ENCODE data around the gene GIT2. TPM values are rescaled to one million over a fixed set of nuclear protein-coding genes. Genes with fewer than 3 reads are reported as not detected.

Gene GIT2
- total and polyA plus RNA-seq, 10 of the 15 experiments (the other 5 are each of a cell fraction or from before 2014, with no cell fraction given) = 9.1 to 49.9 (median 43.9) TPM

- BruUV-seq (replicated peaks) = no TSS peak
- intact Hi-C loops (cut with micrococcal nuclease; ENCODE audit: unreplicated experiment) = no loop called here
- Histone ChIP-seq H2AFZ (ENCODE audit: control insufficient read depth, low read depth, low read length) (no peak overlapping the region), H3K9me3 (replicated peaks; ENCODE audit: control insufficient read depth, insufficient read depth, low read length) (no peaks in the 10 kb centered on the region), H3K79me2 (ENCODE audit: control insufficient read depth, insufficient read depth, low read length) (no peaks in the 10 kb centered on the region), H3K4me2 (ENCODE audit: control insufficient read depth, insufficient read depth) (no peak overlapping the region), H3K36me3 (ENCODE audit: control insufficient read depth in 2 of 2, insufficient read depth in 2 of 2, low read length in 1 of 2) (no peaks in the 10 kb centered on the region; a peak in 3 of 4 replicates), H3K27ac (ENCODE audit: control insufficient read depth, insufficient read depth) (no peak overlapping the region), H3K4me1 (ENCODE audit: control insufficient read depth, insufficient read depth, low read length) (no peaks in the 10 kb centered on the region), H4K20me1 (ENCODE audit: control insufficient read depth, insufficient read depth) (no peaks in the 10 kb centered on the region), H3K4me3 (no peak overlapping the region), H3K9ac (ENCODE audit: control insufficient read depth, insufficient read depth, low read length) (no peak overlapping the region), H3K27me3 (replicated peaks in 1 of 2; ENCODE audit: control insufficient read depth in 2 of 2, insufficient read depth in 2 of 2, low read length in 1 of 2) (no peaks in the 10 kb centered on the region)
- SMC1A ChIA-PET (ENCODE audit: uncharacterized antibody, unreplicated experiment) = no interaction called here
- DNase-seq (ENCODE audit: low read depth, low spot score) (no peak), FAIRE-seq (no peak), ATAC-seq (no peak)
- CTCF ChIA-PET = no interaction called here
- POLR2A ChIA-PET = no interaction called here
- TF ChIP-seq CHD2 (IDR thresholded peaks at IDR 0.05; ENCODE audit: borderline replicate concordance, low read depth, low read length) (no peak), CBX3 (IDR thresholded peaks at IDR 0.05; ENCODE audit: borderline replicate concordance, low read depth) (no peak), NBN (IDR thresholded peaks at IDR 0.05) (no peak), FOXK2 (IDR thresholded peaks at IDR 0.05) (no peak), ZNF24 (IDR thresholded peaks at IDR 0.05) (no peak), CHD4 (IDR thresholded peaks at IDR 0.05) (no peak), BMI1 (IDR thresholded peaks at IDR 0.05; ENCODE audit: borderline replicate concordance) (no peak)
- TF ChIP-seq, protein P1, sequence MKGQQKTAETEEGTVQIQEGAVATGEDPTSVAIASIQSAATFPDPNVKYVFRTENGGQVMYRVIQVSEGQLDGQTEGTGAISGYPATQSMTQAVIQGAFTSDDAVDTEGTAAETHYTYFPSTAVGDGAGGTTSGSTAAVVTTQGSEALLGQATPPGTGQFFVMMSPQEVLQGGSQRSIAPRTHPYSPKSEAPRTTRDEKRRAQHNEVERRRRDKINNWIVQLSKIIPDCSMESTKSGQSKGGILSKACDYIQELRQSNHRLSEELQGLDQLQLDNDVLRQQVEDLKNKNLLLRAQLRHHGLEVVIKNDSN (IDR thresholded peaks at IDR 0.05; ENCODE audit: borderline replicate concordance, extremely low read length, insufficient read depth, low read depth, low read length) = no peak
- in situ Hi-C loops (cut with MboI) = no loop called here
- WGBS (ENCODE audit: insufficient coverage, insufficient replicate concordance, low lambda C conversion rate, missing lambda C conversion rate) = 96% methylated on average over 5 of the region's 5 CpGs
- RAD21 ChIA-PET (ENCODE audit: unreplicated experiment) = no interaction called here
These were observed 73.1 kb downstream of the GIT2 start for GRCh38 chr12:109923038-109923437.

DNA sequence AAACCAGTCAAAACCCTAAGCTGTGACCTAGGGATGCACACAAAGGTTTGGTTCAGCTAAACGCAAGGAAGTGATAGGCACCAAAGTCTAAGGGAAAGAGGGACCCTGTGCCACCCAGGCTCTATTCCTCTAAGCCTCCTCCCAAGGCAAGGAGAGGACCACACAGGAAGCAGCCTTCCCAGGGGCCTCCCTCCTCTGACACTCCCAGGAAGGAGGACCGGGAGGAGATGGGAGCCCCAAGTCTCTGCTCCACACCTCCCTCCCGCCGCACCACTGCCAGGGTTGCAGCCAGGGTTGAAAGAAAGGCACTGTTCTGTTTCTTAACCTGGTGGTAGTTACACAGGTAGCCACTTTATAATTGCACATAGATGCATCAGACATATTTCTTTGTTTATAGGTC, 74.2 kb downstream of the GIT2 start:
- FAIRE-seq (no peak), DNase-seq (ENCODE audit: low read depth, low spot score) (no peak), ATAC-seq (no peak)
- Histone ChIP-seq H3K36me3 (ENCODE audit: control insufficient read depth in 2 of 2, insufficient read depth in 2 of 2, low read length in 1 of 2) (no peaks in the 10 kb centered on the region; a peak in 3 of 4 replicates), H4K20me1 (ENCODE audit: control insufficient read depth, insufficient read depth) (no peaks in the 10 kb centered on the region), H3K4me1 (ENCODE audit: control insufficient read depth, insufficient read depth, low read length) (no peaks in the 10 kb centered on the region), H3K9me3 (replicated peaks; ENCODE audit: control insufficient read depth, insufficient read depth, low read length) (no peaks in the 10 kb centered on the region), H3K9ac (ENCODE audit: control insufficient read depth, insufficient read depth, low read length) (no peak overlapping the region), H2AFZ (ENCODE audit: control insufficient read depth, low read depth, low read length) (no peak overlapping the region), H3K79me2 (ENCODE audit: control insufficient read depth, insufficient read depth, low read length) (no peaks in the 10 kb centered on the region), H3K4me3 (no peak overlapping the region), H3K4me2 (ENCODE audit: control insufficient read depth, insufficient read depth) (no peak overlapping the region), H3K27me3 (replicated peaks in 1 of 2; ENCODE audit: control insufficient read depth in 2 of 2, insufficient read depth in 2 of 2, low read length in 1 of 2) (no peaks in the 10 kb centered on the region), H3K27ac (ENCODE audit: control insufficient read depth, insufficient read depth) (no peak overlapping the region)
- ChIA-PET POLR2A (interaction anchor here (0.9 kb wide), 1 partner anchor 9 kb away, joined by 3 read pairs; no protein-coding TSS in a partner anchor), SMC1A (ENCODE audit: uncharacterized antibody, unreplicated experiment) (interaction anchor here (0.6 kb wide), 1 partner anchor 10 kb away, joined by 4 read pairs; no protein-coding TSS in a partner anchor), CTCF (interaction anchor here (1.1 to 1.3 kb wide), 2 partner anchors 9 to 70 kb away, joined by 3 read pairs; no protein-coding TSS in a partner anchor), RAD21 (ENCODE audit: unreplicated experiment) (interaction anchor here (0.6 kb wide), 1 partner anchor 178 kb away, joined by 3 read pairs; no protein-coding TSS in a partner anchor)
- in situ Hi-C loops (cut with MboI) (no loop called here), intact Hi-C loops (cut with micrococcal nuclease; ENCODE audit: unreplicated experiment) (no loop called here)
- WGBS (ENCODE audit: insufficient coverage, insufficient replicate concordance, low lambda C conversion rate, missing lambda C conversion rate) = 99% methylated on average over 4 of the region's 4 CpGs
- BruUV-seq (replicated peaks) = TSS peak; percentile 31
- TF ChIP-seq TARDBP (IDR thresholded peaks at IDR 0.05; ENCODE audit: borderline replicate concordance) = no peak
- no peak for TF ChIP-seq EP300 (IDR thresholded peaks at IDR 0.05; ENCODE audit: borderline replicate concordance in 1 of 2, control insufficient read depth in 1 of 2, low read depth in 2 of 2, low read length in 2 of 2)
- no peak for TF ChIP-seq POLR2AphosphoS5 (IDR thresholded peaks at IDR 0.05; ENCODE audit: low read length)
- no peak for TF ChIP-seq SPI1 (IDR thresholded peaks at IDR 0.05; ENCODE audit: borderline replicate concordance, insufficient read depth, low read depth, low read length)
- TF ChIP-seq CBX3 (IDR thresholded peaks at IDR 0.05; ENCODE audit: borderline replicate concordance, low read depth) = no peak
- no peak for TF ChIP-seq NR2C1 (IDR thresholded peaks at IDR 0.05)
- TF ChIP-seq TCF7 (IDR thresholded peaks at IDR 0.05; ENCODE audit: borderline replicate concordance) = no peak
